ENCODE data around the gene ZXDC. TPM values are rescaled to one million over a fixed set of nuclear protein-coding genes. Genes with fewer than 3 reads are reported as not detected.

ZXDC gene
- total RNA-seq, 1 donor from 2014 or later = 28.6 TPM

- DNase-seq (ENCODE audit: low spot score) = no peak
Observed at GRCh38 chr3:126473292-126474168, 2.2 kb downstream of the ZXDC start.

- peak; percentile 65 for DNase-seq (ENCODE audit: low spot score)
Observed at GRCh38 chr3:126472277-126473006, 3.2 kb downstream of the ZXDC start.

DNA sequence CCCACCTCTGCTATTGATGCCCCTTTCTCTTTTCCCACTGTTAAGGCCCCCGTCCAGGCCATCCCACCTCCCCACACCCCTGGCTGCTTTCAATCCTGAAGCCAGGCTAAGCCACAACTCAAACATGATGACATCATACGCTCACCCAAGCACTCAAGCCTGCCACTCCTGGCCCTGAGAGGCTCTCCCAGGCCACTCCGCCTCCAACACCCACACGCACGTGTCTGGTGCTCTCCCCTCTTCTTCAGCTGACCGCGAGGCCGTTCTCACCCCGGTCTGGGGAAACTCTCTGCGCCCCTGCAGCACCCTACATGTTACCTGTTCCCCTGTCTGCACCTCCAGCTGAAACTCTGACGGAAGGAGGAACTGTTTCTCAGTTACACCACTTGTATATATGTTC lies 6.2 kb downstream of the ZXDC start:
- no peak for DNase-seq (ENCODE audit: low spot score)

- DNase-seq (ENCODE audit: low spot score) = no peak
Observed at GRCh38 chr3:126468028-126468891, 7.4 kb downstream of the ZXDC start.

DNA sequence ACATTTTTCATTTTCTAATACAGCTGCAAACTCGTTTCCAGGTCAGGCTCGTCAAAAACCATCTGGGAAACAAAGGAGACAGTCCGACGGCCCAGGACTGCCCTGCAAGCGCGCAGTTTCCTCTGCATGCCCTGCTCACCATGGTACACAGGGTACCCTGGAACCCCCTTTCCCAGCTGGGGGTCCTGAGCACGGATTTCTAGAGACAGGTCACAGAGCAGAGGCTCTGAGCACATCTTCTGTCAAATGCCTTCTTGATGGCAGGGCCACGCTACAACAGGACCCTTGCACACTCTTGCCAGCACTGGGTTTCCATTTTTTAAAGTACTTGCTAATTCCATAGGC lies 8.1 kb downstream of the ZXDC start:
- no peak for DNase-seq (ENCODE audit: low spot score)

GRCh38 chr3:126466886-126467610 lies 8.6 kb downstream of the ZXDC start:
- no peak for DNase-seq (ENCODE audit: low spot score)

DNA sequence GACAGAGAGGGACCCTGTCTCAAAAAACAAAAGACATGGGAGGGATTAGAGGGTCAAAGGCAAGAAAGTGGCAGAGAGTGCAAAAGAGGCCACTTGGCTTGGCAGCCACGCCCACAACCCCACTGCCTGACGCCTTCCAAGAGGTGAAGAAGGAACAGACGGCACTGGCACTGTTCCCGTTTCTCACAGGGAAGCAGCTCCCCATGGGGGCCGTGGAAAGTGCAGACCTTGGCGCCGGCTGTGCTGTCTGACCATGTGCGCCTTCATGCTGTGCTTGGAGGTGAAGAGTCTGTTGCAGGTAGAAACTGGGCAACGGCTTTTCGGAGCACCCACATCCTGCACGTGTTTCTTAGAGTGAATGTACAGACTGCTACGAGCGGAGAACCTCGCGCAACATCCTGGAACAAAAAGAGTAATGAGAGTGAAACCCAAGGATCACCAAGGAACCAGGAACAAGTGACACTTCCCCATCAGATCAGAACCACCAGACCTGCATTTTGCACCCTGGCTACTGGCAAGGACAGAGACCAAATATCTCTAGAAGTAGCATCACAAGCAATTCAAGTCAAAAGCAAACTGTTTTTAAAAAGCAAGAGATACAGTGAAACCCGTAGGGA lies 9.7 kb downstream of the ZXDC start:
- DNase-seq (ENCODE audit: low spot score) = no peak

GRCh38 chr3:126464997-126465396 lies 10.7 kb downstream of the ZXDC start:
- no peak for DNase-seq (ENCODE audit: low spot score)

DNA sequence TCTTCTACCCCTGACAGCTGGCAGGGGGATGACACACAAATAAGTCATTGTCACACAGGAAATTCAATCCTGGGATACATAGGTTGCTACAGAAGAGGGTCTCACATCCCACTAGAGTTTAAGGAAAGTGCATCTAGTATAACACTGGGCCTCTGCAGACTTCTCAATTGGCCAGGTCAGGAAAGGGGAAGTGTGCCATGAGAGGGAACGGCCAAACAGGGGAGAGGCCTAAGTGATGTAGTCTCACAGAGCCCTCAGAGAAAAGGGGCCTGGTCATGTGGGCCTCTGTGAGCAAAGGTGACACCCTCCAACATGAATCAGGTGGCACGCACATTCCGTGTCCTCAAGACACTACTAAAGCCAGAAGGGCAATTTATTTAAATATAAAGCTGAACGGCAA lies 11.2 kb downstream of the ZXDC start:
- DNase-seq (ENCODE audit: low spot score) = no peak

DNA sequence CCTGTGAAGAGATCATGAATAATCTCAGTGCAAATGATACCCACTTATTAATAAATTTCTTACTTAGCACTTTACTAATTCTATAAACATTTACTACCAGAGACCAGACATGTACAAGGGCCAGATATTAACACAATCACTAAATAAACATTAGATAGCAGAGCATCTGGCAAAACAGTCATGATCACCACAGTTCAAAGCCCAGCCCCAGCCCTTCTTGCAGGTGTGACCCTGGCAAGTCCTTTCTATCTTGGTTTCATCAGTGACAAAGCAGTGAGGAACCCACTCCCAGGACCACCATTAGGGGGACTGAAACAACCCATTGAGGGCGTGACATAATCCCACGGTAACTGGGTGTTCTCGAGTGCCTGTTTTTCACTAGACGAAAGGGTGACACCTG lies 11.6 kb downstream of the ZXDC start:
- no peak for DNase-seq (ENCODE audit: low spot score)

DNA sequence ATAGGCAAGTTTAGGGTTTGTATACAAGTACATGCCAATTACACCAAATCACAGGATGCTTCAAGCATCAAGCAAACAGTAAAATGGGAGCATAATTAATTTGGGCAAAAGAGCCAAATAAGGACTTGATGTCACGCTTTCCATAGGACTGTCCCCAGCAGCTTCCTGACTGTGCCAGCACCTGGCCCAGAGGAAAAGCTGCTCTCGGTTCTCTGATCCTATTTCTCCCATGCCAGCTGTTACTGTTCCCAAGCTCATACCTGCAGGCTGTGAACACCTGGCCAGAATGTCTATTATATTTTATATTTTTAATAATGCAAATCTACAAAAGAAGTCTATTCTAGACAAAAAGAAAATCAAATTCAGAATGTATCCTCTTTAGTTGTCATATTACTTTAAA lies 12.2 kb downstream of the ZXDC start:
- DNase-seq (ENCODE audit: low spot score) = no peak

DNA sequence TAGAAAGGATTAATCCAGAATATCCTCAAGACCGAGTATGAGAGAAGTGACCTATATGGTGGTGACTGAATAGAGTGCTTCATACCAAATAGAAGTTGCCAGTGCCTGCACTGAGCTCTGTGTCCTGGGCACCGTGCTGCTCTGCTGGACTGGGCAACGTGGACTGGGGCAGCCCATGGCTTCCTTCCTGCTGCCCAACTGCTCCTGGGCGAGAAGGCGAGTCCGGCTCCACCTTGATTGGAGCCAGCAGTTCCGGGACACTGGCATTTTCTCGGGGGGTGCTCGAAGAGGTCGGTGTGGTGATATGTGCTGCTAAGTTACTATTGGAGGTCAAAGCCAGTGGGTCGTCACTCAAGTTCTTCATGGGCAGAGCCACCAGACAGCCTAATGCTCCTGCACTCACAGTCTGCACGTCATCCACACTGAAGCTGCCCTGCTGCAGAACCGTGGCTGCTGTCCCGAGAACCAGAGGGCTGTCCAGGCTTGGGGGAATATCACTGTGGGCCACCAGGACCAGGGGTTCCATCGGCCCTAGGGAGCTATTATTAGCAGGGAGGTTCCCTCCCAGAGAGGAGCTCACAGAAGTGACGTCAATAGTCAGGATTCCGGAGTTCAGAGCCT lies 14.1 kb downstream of the ZXDC start:
- DNase-seq (ENCODE audit: low spot score) = no peak

GRCh38 chr3:126460381-126460780 lies 15.3 kb downstream of the ZXDC start:
- no peak for DNase-seq (ENCODE audit: low spot score)

- DNase-seq (ENCODE audit: low spot score) = no peak
Observed at GRCh38 chr3:126459763-126460127, 15.9 kb downstream of the ZXDC start.

GRCh38 chr3:126459111-126459762 lies 16.5 kb downstream of the ZXDC start:
- DNase-seq (ENCODE audit: low spot score) = no peak

GRCh38 chr3:126456766-126457388 lies 18.8 kb downstream of the ZXDC start:
- no peak for DNase-seq (ENCODE audit: low spot score)

DNA sequence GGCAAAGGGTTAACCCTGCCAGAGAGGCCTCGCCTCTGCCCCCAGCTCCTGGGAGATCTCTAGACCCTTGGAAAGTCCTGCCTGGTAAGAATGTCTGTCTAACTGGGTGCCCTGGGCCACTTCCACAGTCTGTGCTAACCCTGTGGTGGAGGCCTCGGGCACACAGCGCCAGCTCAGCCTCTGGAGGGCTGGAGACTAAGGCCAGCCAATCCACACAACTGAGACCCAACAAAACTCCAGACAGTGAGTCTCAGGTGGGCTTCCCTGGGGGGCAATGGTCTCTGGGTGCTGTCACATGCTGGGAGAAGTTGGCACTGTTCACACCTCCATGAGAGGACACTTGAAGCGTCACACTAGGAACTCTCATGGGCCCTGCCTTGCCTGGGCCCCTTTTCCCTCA lies 19.5 kb downstream of the ZXDC start:
- no peak for DNase-seq (ENCODE audit: low spot score)

GRCh38 chr3:126454437-126455198 lies 21.1 kb downstream of the ZXDC start:
- no peak for DNase-seq (ENCODE audit: low spot score)

DNA sequence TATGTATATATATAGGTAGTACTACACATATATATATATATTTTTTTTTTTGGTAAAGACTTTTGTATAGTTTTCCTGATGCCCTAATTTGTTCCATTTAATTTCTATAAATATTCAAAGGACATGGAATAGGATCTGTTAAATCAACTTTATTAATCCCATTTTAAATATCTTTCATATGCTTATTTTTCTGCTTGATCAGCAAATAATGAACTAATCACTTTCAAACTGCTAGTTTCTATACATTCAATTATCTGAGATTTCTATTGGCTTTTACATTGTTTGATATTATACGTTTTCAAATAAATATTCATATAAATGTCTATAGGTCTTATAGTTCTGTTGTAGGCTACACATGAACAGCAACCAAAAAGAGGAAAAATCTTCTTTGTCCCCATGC lies 21.7 kb downstream of the ZXDC start:
- no peak for DNase-seq (ENCODE audit: low spot score)

Measured in umbilical cord (tissue), 2 donors.